ENCODE data around the gene CCT3.

GRCh38 chr1:156342166-156342955 is 4.3 kb upstream of the CCT3 start:
- TF ChIP-seq CTCF (IDR thresholded peaks at IDR 0.05) = no peak
- TF ChIP-seq POLR2A (IDR thresholded peaks at IDR 0.05) = no peak

All from adrenal gland (tissue), 5 donors.